HCT116 (cell line): ENCODE measurements around the gene PAX2.

Source experiments
- CTCF ChIP-seq, 3 experiments: fragments of 200-600 bp in 1 of 3; sonication (generic) in 1 of 3; IDR thresholded peaks in 2 of 3; conservative IDR thresholded peaks in 1 of 3; 2 replicates each; pipeline ENCODE4 v1.5.1; 2012 to 2017; ENCODE audit warnings: low read depth in 2 of 3, low read length in 2 of 3, antibody characterized with exemption in 1 of 3, borderline replicate concordance in 1 of 3, control low read depth in 1 of 3, mild to moderate bottlenecking in 1 of 3, mixed read lengths in 1 of 3, mixed run types in 1 of 3, moderate library complexity in 1 of 3; ENCODE audit not compliant: insufficient read depth in 1 of 3
- EZH2 ChIP-seq: fragments of 200-600 bp; sonication (generic); IDR thresholded peaks from 2 replicates; pipeline ENCODE4 v1.6.1; 2017; ENCODE audit warnings: antibody characterized with exemption, mixed run types
- EZH2phosphoT487 ChIP-seq: fragments of 200-600 bp; IDR thresholded peaks from 2 replicates; pipeline ENCODE4 v1.6.1; 2018; ENCODE audit warnings: antibody characterized with exemption, borderline replicate concordance
- POLR2A ChIP-seq: IDR thresholded peaks from 2 replicates; pipeline ENCODE4 v1.7.0; 2011; ENCODE audit warnings: borderline replicate concordance; ENCODE audit not compliant: insufficient read depth, insufficient read length; ENCODE audit errors: extremely low read depth
- POLR2AphosphoS5 ChIP-seq: IDR thresholded peaks from 2 replicates; pipeline ENCODE4 v1.6.1; 2011; ENCODE audit warnings: mild to moderate bottlenecking, low read depth, low read length, moderate library complexity
- RAD21 ChIP-seq: IDR thresholded peaks from 2 replicates; pipeline ENCODE4 v1.6.1; 2012; ENCODE audit warnings: low read depth, mild to moderate bottlenecking
- SIN3A ChIP-seq: IDR thresholded peaks from 2 replicates; pipeline ENCODE4 v1.6.1; 2012; ENCODE audit warnings: low read depth

- TF ChIP-seq CTCF (IDR thresholded peaks at IDR 0.05 in 2 of 3, conservative IDR thresholded peaks at IDR 0.05 in 1 of 3; ENCODE audit: borderline replicate concordance in 1 of 3, insufficient read depth in 1 of 3, low read depth in 2 of 3, low read length in 2 of 3) (no peak), POLR2AphosphoS5 (no peak), POLR2A (no peak), EZH2phosphoT487 (no peak), SIN3A (no peak), EZH2 (no peak), RAD21 (no peak)
These were observed 19.4 kb upstream of the PAX2 start for GRCh38 chr10:100725869-100726426.
